Pulmonary artery endothelial cell (primary cell): Measurements from ENCODE around the gene VPREB3. TPM values are rescaled to one million over a fixed set of nuclear protein-coding genes. Genes with fewer than 3 reads are reported as not detected.
"Not testable (repeated sequence)": the region's sequence is repeated elsewhere in the genome, so short reads cannot be mapped to it uniquely, and the experiment has no call there.

Source experiments
- DNase-seq: peaks from one replicate; pipeline ENCODE4 v3.0.0-alpha.2; 2011; ENCODE audit warnings: low read depth, low spot score
- total RNA-seq: library from RNA; depleted of rRNA; stranded (reverse); fragments of >200 nt; gene quantifications from 2 replicates; pipeline ENCODE4 v1.2.3, GENCODE V29; 2014

The VPREB3 gene
- total RNA-seq, 1 donor from 2014 or later, result not detected

DNA sequence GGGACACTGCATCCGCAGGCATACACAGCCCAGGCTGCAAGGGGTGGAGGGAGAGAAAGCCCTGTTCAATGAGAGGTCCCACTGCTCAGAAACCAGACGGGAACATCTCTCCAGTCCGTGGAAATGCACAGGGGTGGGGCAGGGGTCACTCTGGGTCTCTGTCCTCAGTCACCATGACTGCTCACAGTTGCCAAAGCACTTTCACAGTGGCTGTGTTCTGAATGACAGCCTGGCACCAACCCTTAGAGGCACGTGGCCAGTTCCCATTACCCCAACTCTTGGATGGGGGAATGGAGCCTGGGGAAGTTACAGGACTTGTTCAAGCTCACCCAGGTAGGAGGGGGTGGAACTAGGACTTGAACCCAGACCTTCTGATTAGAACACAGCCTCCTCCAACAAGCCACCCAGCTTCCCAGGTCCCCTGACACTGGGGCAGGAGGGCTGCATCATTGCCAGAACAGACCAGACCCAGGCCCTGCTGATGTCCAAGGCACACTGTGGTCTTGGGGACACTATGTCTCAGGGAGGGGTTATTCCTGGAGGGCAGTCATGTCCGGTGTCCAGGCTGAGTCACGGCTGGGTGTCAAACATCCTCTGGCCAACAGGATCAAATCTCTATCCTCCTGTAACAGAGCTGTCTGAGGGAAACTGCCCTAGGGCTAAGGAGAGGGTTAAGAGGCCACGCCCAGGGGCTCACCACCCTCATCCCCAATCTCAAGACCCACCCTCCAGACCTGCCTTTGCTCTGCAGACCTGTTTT lies 11.5 kb downstream of the VPREB3 start:
- DNase-seq, result no peak

GRCh38 chr22:23737696-23738095 lies 16.5 kb downstream of the VPREB3 start:
- no peak for DNase-seq

DNA sequence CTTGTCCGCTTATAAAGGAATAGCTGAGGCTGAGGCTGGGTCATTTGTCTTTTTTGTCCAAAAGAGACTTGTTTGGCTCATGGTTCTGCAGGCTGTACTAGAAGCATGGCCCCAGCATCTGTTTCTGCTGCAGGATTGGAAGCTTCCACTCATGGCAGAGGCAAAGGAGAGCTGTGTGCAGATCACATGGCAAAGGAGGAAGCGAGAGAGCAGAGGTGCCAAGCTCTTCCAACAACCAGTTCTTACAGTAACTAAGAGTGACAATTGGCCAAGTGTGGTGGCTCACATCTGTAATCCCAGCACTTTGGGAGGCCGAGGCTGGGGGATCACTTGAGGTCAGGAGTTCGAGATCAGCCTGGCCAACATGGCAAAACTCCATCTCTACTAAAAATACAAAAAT lies 26.1 kb downstream of the VPREB3 start:
- not testable (repeated sequence) for DNase-seq

- DNase-seq, result no peak
Measured at GRCh38 chr22:23722724-23723123, 31.5 kb downstream of the VPREB3 start.

DNA sequence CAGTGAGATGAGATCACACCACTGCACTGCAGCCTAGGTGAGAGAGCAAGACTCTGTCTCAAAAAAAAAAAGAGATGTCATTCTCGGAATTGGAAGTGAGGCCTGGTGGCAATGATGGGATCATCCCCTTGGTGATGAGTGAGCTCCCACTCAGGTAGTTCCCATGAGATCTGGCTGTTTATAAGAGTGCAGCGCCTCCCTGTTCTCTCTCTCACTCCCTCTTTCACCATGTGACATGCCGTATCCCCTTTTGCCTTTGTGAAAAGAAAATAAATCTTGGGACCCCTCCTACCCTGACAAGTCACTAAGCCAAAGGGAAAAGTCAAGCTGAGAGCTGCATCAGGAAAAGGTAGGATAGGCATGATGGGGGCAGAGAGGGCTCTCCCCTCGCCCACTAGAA lies 32.1 kb downstream of the VPREB3 start:
- DNase-seq, result no peak

GRCh38 chr22:23720855-23721254 lies 33.4 kb downstream of the VPREB3 start:
- DNase-seq, result no peak

DNA sequence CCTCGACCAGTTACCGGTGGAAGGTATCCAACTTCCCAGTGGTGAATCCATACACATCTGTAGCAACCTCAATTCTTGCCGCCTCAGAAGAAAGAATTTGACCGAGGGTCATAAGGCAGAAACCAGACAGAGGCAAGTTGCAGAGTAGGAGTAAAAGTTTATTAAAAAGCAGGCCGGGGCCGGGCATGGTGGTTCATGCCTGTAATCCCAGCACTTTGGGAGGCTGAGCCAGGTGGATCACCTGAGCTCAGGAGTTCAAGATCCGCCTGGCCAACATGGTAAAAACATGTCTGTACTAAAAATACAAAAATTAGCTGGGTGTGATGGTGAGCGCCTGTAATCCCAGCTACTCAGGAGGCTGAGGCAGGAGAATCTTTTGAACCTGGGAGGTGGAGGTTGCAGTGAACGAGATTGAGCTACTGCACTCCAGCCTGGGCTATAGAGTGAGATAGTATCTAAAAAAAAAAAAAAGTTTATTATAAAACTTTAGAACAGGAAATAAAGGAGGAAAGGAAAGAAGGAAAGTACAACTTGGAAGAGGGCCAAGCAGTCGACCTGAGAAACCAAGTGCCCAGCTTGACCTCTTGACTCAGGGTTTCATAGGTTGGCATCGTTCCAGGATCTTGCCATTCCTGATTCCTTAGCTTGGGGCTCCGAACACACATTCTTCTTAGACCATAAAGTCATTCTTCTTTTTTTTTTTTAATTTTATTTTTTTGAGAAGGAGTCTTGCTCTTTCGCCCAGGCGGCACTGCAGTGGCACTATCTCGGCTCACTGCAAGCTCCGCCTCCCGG lies 35.7 kb downstream of the VPREB3 start:
- DNase-seq, result no peak

GRCh38 chr22:23716811-23717801 lies 37.1 kb downstream of the VPREB3 start:
- peak; percentile 67 for DNase-seq

DNA sequence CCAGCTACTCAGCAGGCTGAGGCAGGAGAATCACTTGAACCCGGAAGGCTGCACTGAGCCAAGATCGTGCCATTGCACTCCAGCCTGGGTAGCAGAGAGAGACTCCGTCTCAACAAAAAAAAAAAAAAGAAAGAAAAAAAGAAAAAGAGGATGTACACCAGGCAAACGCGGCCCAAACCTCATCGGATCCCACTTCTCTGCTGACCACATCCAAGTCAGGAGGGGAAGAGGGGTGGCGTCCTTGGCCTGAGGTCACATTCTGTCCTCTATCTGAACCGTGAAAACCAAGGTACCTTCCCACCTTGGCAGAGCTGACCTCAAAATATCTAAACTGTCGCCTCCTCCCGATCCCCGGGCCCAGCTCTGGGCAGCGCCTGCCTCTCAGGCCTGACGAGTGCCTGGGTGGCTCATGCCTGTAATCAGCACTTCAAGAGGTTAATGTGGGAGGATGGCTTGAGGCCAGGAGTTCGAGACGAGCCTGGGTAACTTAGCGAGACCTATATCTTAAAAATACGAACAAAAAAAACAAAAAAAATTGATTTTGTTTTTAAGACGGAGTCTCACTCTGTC lies 38.3 kb downstream of the VPREB3 start:
- no peak for DNase-seq

DNA sequence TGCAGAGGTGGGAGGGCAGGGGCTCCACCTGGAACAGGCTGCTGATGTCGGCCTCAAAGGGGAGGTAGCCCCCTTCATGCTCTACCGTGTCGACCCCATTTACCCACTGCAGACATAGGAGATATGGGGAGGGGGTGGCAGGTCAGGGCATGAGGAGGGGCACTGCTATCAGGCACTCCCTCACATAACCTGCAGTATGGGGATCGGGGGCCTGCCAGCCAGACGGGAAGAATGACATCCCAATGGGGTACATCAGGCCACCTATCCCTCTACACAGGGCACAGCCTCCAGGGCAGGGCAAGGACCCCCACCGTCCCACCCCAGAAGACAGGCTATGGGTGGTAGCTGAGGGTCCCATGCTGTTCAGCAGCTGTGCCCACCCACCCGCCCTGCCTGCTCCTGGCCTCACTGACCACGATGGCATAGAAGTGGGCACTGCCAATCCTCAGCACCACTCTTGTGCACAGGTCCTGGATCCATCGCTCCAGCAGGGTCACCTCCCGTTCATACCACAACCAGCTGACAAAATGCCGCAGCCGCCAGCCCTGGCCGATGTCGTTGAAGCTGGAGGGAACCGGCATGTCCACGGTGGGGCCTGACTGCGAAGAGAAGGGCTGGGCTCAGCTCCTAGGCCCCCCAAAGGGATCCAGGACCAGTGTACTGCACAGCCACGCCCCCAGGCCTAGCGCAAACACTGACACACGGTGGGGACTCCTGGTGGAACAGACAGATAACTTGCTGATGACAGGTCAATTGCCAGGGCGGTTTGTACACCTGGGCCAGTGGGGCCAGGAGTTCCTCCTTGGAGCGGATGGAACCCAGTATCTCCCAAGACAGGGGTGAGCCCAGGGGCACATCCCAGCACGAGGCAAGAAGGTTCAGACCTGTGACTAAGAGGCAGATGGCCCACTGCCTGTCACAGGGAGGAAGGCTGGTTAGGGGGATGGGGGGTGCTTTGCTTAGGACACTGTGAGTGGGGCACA lies 39.3 kb downstream of the VPREB3 start:
- DNase-seq, result no peak

DNA sequence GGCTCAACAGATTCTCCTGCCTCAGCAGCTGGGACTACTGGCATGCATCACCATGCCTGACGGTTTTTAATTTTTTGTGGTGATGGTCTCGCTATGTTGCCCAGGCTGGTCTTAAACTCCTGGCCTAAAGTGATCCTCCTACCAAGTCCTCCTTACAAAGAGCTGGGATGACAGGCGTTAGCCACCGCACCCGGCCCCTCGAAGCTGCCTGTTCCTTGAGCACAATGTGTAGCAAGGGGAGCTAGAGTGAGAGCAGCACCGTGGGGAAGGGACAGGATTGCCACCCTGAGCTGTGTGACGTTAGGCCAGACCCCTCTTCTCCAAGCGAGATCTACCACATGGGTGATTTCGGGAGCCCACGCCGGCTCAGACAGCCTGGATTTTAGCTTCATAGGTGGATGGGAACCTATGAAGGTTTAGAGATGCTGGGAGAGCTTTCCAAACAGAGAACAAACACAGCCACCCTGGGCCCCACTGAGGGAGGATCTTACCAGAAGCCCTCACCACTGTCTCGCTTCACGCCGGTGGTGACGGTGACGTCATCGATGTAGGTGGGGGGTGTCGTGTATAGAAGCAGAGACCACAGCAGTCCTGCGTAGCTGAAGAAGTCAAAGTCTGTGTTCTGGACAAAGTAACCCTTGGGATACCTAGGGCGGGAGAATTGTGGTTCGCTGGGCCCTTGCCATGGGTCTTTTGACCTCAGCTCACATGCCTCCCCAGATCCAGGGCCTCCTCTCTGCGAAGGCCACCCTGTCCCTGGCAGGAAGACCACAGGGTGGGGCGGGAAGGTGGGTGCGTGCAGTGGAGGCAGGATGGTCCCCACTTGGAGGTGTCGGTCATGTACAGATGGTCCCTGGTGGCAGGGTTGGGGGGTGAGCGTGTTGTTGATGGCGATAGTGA lies 40.3 kb downstream of the VPREB3 start:
- DNase-seq, result no peak

GRCh38 chr22:23712256-23712655 lies 42.0 kb downstream of the VPREB3 start:
- DNase-seq, result no peak

DNA sequence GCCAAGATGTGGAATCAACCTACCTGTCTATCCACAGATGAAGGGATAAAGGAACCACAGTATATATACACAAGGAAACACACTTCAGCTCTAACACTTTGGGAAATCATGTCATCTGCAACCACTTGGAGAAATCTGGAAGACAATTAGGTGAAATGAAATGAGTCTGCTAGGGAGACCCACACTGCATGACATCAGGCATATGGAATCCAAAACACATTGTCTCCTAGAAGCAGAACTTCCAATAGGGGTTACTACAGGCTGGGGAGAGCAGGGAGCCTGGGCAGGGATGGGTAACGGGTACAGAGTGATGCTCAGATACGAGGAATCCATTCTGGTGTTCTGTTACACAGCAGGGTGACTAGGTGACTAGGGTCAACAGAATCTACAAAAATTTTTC lies 45.1 kb downstream of the VPREB3 start:
- no peak for DNase-seq

GRCh38 chr22:23708270-23708669 lies 46.0 kb downstream of the VPREB3 start:
- no peak for DNase-seq

- DNase-seq, result no peak
Measured at GRCh38 chr22:23705358-23705757, 48.9 kb downstream of the VPREB3 start.

GRCh38 chr22:23704829-23705228 lies 49.4 kb downstream of the VPREB3 start:
- DNase-seq, result no peak

DNA sequence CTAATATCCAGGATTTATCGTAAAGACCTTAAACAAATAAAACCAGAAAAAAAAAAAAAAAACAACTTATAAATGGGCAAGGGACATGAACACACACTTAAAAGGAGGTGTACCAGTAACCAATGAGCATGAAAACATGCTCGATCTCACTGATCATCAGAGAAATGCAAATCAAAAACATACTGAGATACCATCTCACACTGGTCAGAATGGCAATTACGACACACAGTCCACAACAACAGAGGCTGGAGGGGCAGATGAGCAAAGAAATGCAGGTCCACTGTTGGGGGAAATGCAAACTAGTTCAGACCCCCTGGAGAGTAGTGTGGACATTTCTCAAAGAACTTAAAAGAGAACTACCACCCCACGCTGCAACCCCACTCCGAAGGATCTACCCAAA lies 50.2 kb downstream of the VPREB3 start:
- no peak for DNase-seq
